ENCODE measurements around the gene BPGM. TPM values are rescaled to one million over a fixed set of nuclear protein-coding genes. Genes with fewer than 3 reads are reported as not detected.

The BPGM gene
- total RNA-seq, 1 donor from 2014 or later: 49.7 TPM

DNA sequence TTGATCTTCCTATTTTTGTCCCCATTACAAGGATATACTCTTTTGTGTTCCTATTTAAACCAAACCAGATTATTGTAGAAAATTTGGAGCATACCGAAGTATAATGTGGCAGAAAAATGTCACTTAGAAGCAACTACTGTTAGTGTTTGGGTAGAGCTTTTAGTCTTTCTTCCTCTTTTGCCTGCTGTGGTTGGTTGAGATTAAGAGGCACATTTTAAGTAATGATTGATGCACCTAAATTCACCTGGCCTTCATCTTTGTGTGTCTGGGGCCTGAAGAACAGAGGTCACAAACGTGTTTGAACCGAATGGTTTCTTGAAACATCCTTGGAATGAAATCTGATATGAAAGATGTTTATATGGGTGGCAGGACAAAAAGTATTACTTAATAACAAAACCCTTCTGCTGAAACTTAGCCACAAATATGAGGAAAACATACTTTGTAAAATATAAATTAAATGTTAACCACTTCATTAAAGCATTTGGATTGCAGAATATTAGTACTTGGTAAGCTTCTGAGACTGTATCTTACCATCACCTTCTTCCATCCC, 2.6 kb downstream of the BPGM start:
- Mint-ChIP-seq H3K4me3 (no peak overlapping the region), H3K4me1 (peaks cover 5% of the 10 kb centered on the region), H3K27ac (no peak overlapping the region), H3K27me3 (ENCODE audit: insufficient read depth, low read depth) (no peaks in the 10 kb centered on the region), H3K36me3 (peaks cover 4% of the 10 kb centered on the region), H3K9me3 (no peaks in the 10 kb centered on the region)
- H3K27ac ChIP-seq: no peak overlapping the region
- TF ChIP-seq CTCF (IDR thresholded peaks at IDR 0.05): no peak
- TF ChIP-seq EZH2 (IDR thresholded peaks at IDR 0.05): no peak
- TF ChIP-seq EZH2phosphoT487 (IDR thresholded peaks at IDR 0.05): no peak
- no peaks in the 10 kb centered on the region for H3K9me3 ChIP-seq (ENCODE audit: low read depth)
- H3K4me2 ChIP-seq: no peak overlapping the region
- no peak overlapping the region for H3K9ac ChIP-seq
- H3K36me3 ChIP-seq: no peaks in the 10 kb centered on the region
- no peaks in the 10 kb centered on the region for H3F3A ChIP-seq (ENCODE audit: low read depth)
- H3K27me3 ChIP-seq: no peaks in the 10 kb centered on the region
- no peak overlapping the region for H2AFZ ChIP-seq (replicated peaks)
- no peak overlapping the region for H3K4me3 ChIP-seq
- H3K79me2 ChIP-seq (ENCODE audit: low read depth): peaks cover 49% of the 10 kb centered on the region
- DNase-seq (ENCODE audit: low spot score): no peak
- H4K20me1 ChIP-seq (ENCODE audit: low read depth): no peaks in the 10 kb centered on the region
- peaks cover 5% of the 10 kb centered on the region for H3K4me1 ChIP-seq

DNA sequence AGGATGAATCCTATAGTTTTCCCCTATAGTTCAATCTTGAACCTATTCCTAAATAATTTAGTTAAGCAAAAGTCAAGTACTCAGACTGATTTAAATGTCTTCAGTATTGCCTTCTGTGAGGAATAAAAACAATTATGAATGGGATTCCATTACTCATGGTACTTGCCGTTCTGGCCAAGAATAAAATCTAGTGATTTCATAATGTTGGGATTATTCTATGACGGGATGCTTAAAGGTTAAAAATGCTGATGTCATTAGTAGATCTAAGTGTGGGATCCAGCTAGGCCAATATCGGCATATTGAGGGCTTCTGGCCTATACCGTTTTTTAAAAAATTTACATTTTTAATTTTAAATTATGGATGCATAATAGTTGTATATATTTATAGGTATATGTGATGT, 5.3 kb downstream of the BPGM start:
- Mint-ChIP-seq H3K9me3 (no peaks in the 10 kb centered on the region), H3K27me3 (ENCODE audit: insufficient read depth, low read depth) (no peaks in the 10 kb centered on the region), H3K27ac (no peak overlapping the region), H3K4me3 (no peak overlapping the region), H3K4me1 (peaks cover 5% of the 10 kb centered on the region), H3K36me3 (peaks cover 4% of the 10 kb centered on the region)
- Histone ChIP-seq H3K4me3 (no peak overlapping the region), H3K9me3 (ENCODE audit: low read depth) (no peaks in the 10 kb centered on the region), H3F3A (ENCODE audit: low read depth) (no peaks in the 10 kb centered on the region), H3K79me2 (ENCODE audit: low read depth) (peaks cover 40% of the 10 kb centered on the region), H3K27ac (no peak overlapping the region), H2AFZ (replicated peaks) (no peak overlapping the region), H3K9ac (no peak overlapping the region), H3K27me3 (no peaks in the 10 kb centered on the region), H3K4me1 (no peaks in the 10 kb centered on the region), H3K36me3 (no peaks in the 10 kb centered on the region), H4K20me1 (ENCODE audit: low read depth) (no peaks in the 10 kb centered on the region), H3K4me2 (no peak overlapping the region)
- TF ChIP-seq EZH2 (IDR thresholded peaks at IDR 0.05): no peak
- no peak for TF ChIP-seq EZH2phosphoT487 (IDR thresholded peaks at IDR 0.05)
- no peak for TF ChIP-seq CTCF (IDR thresholded peaks at IDR 0.05)
- DNase-seq (ENCODE audit: low spot score): no peak

DNA sequence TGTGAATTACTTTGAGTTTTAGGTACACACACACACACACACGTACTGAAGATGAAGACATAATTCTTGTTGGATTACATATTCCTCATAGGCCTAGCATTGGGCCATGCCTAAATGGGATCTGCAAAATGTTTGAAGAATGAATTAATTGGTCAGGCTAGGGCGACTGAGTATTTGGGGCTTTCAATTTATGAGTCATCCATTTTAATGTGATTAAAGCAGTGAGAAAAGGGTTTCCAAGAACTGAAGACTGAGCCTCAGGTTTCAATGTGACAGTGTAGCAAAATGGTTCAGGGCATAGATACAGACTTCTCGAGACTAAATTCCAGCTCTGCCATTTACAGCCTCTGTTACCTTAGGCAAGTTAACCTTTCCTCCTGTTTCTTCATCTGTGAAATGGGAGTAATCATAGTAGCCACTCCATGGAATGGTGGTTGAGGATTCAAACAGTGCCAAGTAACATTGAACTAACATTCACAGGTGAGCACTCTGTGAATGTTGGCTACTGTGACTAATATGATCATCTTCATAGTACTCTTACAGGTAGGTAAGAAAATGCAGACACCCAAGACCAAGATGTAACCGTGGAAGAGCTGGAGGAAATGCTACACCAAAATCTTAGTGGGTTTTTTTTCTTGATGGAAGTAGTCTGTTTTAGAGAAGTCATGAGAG, 7.6 kb downstream of the BPGM start:
- H3K4me1 ChIP-seq: peaks cover 3% of the 10 kb centered on the region
- TF ChIP-seq EZH2 (IDR thresholded peaks at IDR 0.05) (no peak), EZH2phosphoT487 (IDR thresholded peaks at IDR 0.05) (no peak), CTCF (IDR thresholded peaks at IDR 0.05) (no peak)
- H3K9ac ChIP-seq: no peak overlapping the region
- no peak overlapping the region for H3K4me3 ChIP-seq
- no peak overlapping the region for H2AFZ ChIP-seq (replicated peaks)
- Mint-ChIP-seq H3K4me3 (no peak overlapping the region), H3K36me3 (peaks cover 2% of the 10 kb centered on the region), H3K9me3 (no peaks in the 10 kb centered on the region), H3K27me3 (ENCODE audit: insufficient read depth, low read depth) (no peaks in the 10 kb centered on the region), H3K27ac (no peak overlapping the region), H3K4me1 (peaks cover 2% of the 10 kb centered on the region)
- no peaks in the 10 kb centered on the region for H4K20me1 ChIP-seq (ENCODE audit: low read depth)
- no peak overlapping the region for H3K27ac ChIP-seq
- H3K79me2 ChIP-seq (ENCODE audit: low read depth): peaks cover 25% of the 10 kb centered on the region
- H3K27me3 ChIP-seq: no peaks in the 10 kb centered on the region
- no peak for DNase-seq (ENCODE audit: low spot score)
- no peaks in the 10 kb centered on the region for H3K36me3 ChIP-seq
- no peak overlapping the region for H3K4me2 ChIP-seq
- H3F3A ChIP-seq (ENCODE audit: low read depth): no peaks in the 10 kb centered on the region
- H3K9me3 ChIP-seq (ENCODE audit: low read depth): no peaks in the 10 kb centered on the region
